HFF-Myc (cell line): ENCODE data around the gene POLA2.

Experiments used
- DNase-seq: peaks from one replicate; pipeline ENCODE4 v3.0.0-alpha.2; 2011; ENCODE audit warnings: low read depth; ENCODE audit errors: extremely low read depth
- H3K4me3 ChIP-seq: replicated peaks from 2 replicates; pipeline ENCODE4 v1.5.1; 2011; ENCODE audit warnings: low read depth, mild to moderate bottlenecking, control low read depth, low read length
- TF ChIP-seq, protein P1 (sequence below): IDR thresholded peaks from 2 replicates; pipeline ENCODE4 v1.5.1; 2012; ENCODE audit warnings: mild to moderate bottlenecking, low read depth, low read length, control low read depth; ENCODE audit errors: missing control alignments

The POLA2 gene

DNA sequence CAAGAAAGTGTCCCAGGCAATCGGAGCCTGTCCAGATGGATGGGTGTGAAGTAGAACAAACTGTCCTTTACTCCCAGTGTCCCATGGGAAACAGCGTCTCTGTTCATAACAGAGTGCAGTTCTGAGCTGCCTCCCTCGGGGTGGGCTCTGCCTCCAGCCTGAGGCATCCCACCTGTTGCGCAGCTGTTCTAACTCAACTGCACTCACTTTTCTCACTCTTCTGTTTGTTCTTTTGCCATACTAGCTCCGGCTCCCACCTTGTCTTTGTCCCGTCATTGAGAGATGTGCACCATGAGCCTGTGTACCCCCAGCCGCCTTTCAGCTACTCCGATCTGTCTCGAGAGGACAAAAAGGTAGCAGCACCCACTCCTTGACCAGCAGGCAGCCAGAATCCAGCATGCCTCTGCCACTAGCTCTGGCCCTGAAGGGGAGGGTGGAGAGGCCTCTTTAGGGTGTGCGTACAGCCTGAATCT lies 32.2 kb downstream of the POLA2 start:
- H3K4me3 ChIP-seq: no peak overlapping the region
- TF ChIP-seq, protein P1, sequence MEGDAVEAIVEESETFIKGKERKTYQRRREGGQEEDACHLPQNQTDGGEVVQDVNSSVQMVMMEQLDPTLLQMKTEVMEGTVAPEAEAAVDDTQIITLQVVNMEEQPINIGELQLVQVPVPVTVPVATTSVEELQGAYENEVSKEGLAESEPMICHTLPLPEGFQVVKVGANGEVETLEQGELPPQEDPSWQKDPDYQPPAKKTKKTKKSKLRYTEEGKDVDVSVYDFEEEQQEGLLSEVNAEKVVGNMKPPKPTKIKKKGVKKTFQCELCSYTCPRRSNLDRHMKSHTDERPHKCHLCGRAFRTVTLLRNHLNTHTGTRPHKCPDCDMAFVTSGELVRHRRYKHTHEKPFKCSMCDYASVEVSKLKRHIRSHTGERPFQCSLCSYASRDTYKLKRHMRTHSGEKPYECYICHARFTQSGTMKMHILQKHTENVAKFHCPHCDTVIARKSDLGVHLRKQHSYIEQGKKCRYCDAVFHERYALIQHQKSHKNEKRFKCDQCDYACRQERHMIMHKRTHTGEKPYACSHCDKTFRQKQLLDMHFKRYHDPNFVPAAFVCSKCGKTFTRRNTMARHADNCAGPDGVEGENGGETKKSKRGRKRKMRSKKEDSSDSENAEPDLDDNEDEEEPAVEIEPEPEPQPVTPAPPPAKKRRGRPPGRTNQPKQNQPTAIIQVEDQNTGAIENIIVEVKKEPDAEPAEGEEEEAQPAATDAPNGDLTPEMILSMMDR: no peak
- DNase-seq: no peak

DNA sequence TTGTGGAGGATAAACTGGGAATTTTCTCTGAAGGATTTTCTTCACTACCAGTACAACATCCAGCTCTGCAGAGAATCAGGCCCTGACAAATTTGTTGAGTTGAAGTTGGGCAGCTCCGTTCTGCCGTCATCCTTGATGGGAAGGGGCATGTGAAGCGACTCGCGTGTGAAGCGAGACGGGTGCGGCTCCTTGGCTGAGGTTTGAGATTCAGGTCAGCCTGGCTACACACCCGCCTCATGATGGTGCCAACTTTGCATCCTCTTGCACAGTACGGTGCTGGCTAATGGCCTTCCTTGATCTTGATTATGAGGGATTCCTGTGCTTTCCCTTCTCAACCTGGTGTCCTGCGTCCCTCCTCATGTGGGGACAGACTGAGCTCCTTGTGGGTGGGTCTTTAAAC lies 33.2 kb downstream of the POLA2 start:
- no peak for DNase-seq
- H3K4me3 ChIP-seq: no peak overlapping the region
- TF ChIP-seq, protein P1: no peak

DNA sequence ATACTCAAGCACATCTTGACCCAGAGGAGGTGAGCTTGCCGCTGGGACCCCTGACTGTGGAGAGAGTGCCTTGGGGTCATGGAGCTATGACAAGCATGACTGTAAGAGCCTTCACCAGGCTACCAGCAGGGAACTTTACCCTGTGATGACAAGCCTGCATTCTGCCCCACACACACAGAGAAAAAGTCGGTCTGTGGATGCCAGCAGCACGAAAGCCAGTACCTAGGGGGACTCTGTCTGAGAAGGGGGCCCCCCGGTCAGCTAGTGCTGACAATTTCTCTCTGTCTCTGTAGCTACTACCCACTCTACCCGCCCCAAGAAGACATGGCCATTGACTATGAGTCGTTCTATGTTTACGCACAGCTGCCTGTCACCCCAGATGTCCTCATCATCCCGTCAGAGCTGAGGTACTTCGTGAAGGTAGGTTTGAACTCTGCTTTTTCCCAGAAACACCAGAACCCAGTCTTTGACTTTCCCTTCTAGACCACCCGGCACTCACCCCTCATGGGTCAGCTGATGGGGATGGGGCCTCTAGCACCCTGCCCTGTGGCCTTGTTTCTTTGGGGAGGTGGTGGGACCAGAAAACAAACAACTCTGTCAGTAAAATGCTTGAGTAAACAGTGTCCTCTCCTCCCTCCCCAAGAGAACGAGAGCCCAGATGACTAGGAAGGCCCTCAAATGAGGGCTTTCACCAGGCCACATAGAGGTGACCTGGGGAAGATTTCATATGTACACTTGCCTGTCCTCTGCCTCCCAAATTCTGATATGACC lies 34.0 kb downstream of the POLA2 start:
- TF ChIP-seq, protein P1: no peak
- no peak overlapping the region for H3K4me3 ChIP-seq

DNA sequence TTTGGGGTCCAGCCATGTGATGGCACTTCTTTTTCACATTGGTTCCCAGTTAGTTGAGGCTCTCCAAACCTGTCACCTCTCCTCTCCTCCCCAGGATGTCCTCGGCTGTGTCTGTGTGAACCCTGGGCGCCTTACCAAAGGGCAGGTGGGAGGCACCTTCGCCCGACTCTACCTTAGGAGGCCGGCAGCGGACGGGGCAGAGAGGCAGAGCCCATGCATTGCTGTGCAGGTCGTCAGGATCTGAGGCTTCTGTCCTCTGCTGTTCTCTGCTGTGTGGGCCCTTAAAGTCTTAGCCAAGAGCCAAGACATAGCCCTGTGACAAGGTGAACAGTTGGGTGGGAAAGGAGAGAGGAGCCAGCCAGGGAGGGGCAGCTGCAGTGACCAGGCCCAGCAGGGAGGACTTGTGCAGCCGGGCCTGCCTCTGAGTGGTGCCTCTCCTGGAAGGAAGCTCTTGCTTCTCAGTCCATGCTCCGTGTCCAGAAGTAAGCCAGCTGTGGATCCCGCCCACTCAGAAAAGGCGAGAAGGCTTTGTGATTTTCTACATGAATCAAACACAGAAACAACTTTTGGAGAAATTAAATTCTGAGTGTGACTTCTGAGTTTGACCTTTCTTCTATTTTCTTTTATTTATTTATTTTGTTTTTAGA lies 35.4 kb downstream of the POLA2 start:
- DNase-seq: no peak
- H3K4me3 ChIP-seq: no peak overlapping the region
- TF ChIP-seq, protein P1: no peak

More for the DNA sequence above, 34.0 kb downstream of the POLA2 start:
- no peak for DNase-seq

DNA sequence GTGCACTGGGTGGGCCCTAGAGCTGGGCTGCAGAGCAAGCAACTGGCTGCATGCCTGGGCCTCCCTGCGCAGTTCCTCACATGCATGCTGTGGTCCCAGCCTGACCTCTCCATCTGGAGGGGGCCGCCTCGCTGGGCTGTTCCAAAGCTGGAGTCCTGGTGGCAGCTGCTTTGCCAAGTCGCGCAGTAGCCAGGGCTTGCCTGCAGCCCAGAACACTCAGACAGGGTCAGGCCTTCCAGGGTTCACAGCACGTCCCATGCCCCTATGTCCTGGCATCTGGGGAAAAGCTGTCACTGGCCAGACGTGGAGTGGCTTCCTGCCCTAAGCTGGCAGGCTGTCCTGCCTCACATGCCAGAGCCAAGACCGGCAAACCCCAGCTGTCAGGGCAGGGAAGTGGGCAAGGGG lies 36.4 kb downstream of the POLA2 start:
- no peak for DNase-seq
- TF ChIP-seq, protein P1: no peak
- H3K4me3 ChIP-seq: no peak overlapping the region

DNA sequence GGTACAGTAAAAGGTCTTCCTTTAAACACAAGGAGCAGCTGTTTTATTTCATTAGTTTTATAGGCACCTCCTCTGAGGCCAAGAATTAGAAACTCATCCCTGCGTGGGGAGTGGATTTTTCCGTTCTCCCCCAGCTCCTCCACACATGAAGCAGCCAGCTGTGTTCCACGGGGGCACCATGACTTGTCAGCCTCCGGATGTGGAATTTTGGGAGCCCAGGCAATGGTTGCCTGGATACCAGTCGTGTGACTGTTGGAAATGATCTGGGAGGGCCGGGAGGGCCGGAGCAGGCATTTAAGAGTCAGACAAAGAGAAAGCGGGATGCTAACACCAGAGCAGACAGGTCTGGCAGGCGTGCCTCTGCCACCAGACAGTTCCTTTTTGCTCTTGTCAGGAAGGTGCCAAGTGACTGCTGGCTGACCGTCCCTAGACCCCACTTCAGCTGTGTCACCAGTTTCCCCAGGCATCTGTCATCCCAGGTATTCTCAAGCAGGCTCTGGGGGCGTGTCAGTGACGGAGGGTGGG lies 37.0 kb downstream of the POLA2 start:
- DNase-seq: no peak
- TF ChIP-seq, protein P1: no peak
- no peak overlapping the region for H3K4me3 ChIP-seq
